GM12878 (cell line): ENCODE data around the gene LCT. TPM values are rescaled to one million over a fixed set of nuclear protein-coding genes. Genes with fewer than 3 reads are reported as not detected.

ENCODE experiments used
- ATAC-seq: fragments of 200-7000 bp; cut with Tn5 transposase; 3 replicates; pipeline ENCODE4 v1.9.1; 2020; ENCODE audit warnings: mild to moderate bottlenecking, moderate library complexity
- BruUV-seq: library from RNA; stranded (reverse); fragments of 400-500 nt; replicated peaks from 2 replicates; lab custom pipeline; 2021; lab: Mats Ljungman, UMichigan
- CTCF ChIA-PET: fragments of 300-600 bp; sonication (Branson Sonifier 250); formaldehyde crosslinking; extraction: SDS; loops from one replicate; lab custom pipeline; 2021; ENCODE audit warnings: inconsistent platforms; lab: Yijun Ruan, JAX
- POLR2A ChIA-PET: fragments of 350-600 bp; formaldehyde crosslinking; extraction: SDS; loops from one replicate; lab custom pipeline; 2021; ENCODE audit warnings: inconsistent platforms; lab: Charles Lee
- RAD21 ChIA-PET: fragments of 300-600 bp; sonication (Branson Sonifier 250); formaldehyde crosslinking; loops from one replicate; lab custom pipeline; 2023; ENCODE audit warnings: antibody characterized with exemption; ENCODE audit not compliant: unreplicated experiment; lab: Charles Lee
- SMC1A ChIA-PET: fragments of 300-600 bp; sonication (Branson Sonifier 250); formaldehyde crosslinking; loops from one replicate; lab custom pipeline; 2023; ENCODE audit not compliant: unreplicated experiment, uncharacterized antibody; lab: Charles Lee
- DNase-seq: peaks from one replicate; pipeline ENCODE4 v3.0.0-alpha.2; 2011; ENCODE audit warnings: low read depth, low spot score
- FAIRE-seq: peaks from 3 replicates; lab custom pipeline; 2011; peaks lifted over from hg19 to GRCh38; lab: Jason Lieb, UNC
- H2AFZ ChIP-seq: 2 replicates; pipeline ENCODE4 v1.6.0; 2011; ENCODE audit warnings: low read depth, low read length, control low read depth; ENCODE audit not compliant: control insufficient read depth
- H3K27ac ChIP-seq: 2 replicates; pipeline ENCODE4 v1.5.1; 2011; ENCODE audit warnings: control low read depth; ENCODE audit not compliant: control insufficient read depth, insufficient read depth
- H3K27me3 ChIP-seq, 2 experiments: replicated peaks in 1 of 2; 2 replicates each; pipeline versions ENCODE4 v1.6.0 to v1.6.1; 2011; ENCODE audit warnings: low read length in 1 of 2; ENCODE audit not compliant: control insufficient read depth in 2 of 2, insufficient read depth in 2 of 2
- H3K36me3 ChIP-seq, 2 experiments: 2 replicates each; pipeline ENCODE4 v1.5.1; 2011; ENCODE audit warnings: low read length in 1 of 2; ENCODE audit not compliant: control insufficient read depth in 2 of 2, insufficient read depth in 2 of 2
- H3K4me1 ChIP-seq: 2 replicates; pipeline ENCODE4 v1.6.1; 2011; ENCODE audit warnings: mild to moderate bottlenecking, low read length, moderate library complexity, mixed read lengths; ENCODE audit not compliant: control insufficient read depth, insufficient read depth
- H3K4me2 ChIP-seq: 2 replicates; pipeline ENCODE4 v1.6.0; 2011; ENCODE audit warnings: control low read depth; ENCODE audit not compliant: control insufficient read depth, insufficient read depth
- H3K4me3 ChIP-seq: fragments of 200-600 bp; sonication (generic); 2 replicates; pipeline ENCODE4 v1.5.1; 2016
- H3K79me2 ChIP-seq: 2 replicates; pipeline ENCODE4 v1.6.0; 2011; ENCODE audit warnings: low read length; ENCODE audit not compliant: control insufficient read depth, insufficient read depth
- H3K9ac ChIP-seq: 2 replicates; pipeline ENCODE4 v1.8.0; 2011; ENCODE audit warnings: low read length, control low read depth, mixed read lengths; ENCODE audit not compliant: control insufficient read depth, insufficient read depth
- H3K9me3 ChIP-seq: replicated peaks from 3 replicates; pipeline ENCODE4 v1.5.1; 2011; ENCODE audit warnings: mild to moderate bottlenecking, low read length; ENCODE audit not compliant: control insufficient read depth, insufficient read depth
- H4K20me1 ChIP-seq: 2 replicates; pipeline ENCODE4 v1.6.0; 2011; ENCODE audit not compliant: control insufficient read depth, insufficient read depth
- ASH2L ChIP-seq: fragments of 300-600, 200-600 bp; sonication (generic); IDR thresholded peaks from 2 replicates; pipeline ENCODE4 v1.6.1; 2017; ENCODE audit warnings: low read depth, mild to moderate bottlenecking, borderline replicate concordance
- BCL11A ChIP-seq: IDR thresholded peaks from 2 replicates; pipeline ENCODE4 v1.6.1; 2011; ENCODE audit warnings: low read depth, low read length
- CEBPB ChIP-seq, 2 experiments: fragments of 150-350 bp in 1 of 2; IDR thresholded peaks; 2 replicates each; pipeline ENCODE4 v1.6.1; 2012 to 2014; ENCODE audit warnings: low read depth in 2 of 2, low read length in 2 of 2, borderline replicate concordance in 1 of 2, inconsistent platforms in 1 of 2
- ETV6 ChIP-seq, 2 experiments: fragments of 450-650 bp in 1 of 2; IDR thresholded peaks in 1 of 2; conservative IDR thresholded peaks in 1 of 2; 2 replicates each; pipeline ENCODE4 v1.6.1; 2014; ENCODE audit warnings: antibody characterized with exemption in 1 of 2, borderline replicate concordance in 1 of 2, low read depth in 1 of 2, mild to moderate bottlenecking in 1 of 2, moderate library complexity in 1 of 2
- JUNB ChIP-seq: IDR thresholded peaks from 2 replicates; pipeline ENCODE4 v1.6.1; 2016; ENCODE audit warnings: antibody characterized with exemption, mild to moderate bottlenecking
- KDM1A ChIP-seq: fragments of 200-600 bp; sonication (generic); IDR thresholded peaks from 2 replicates; pipeline ENCODE4 v1.6.1; 2016; ENCODE audit warnings: borderline replicate concordance
- MAX ChIP-seq: IDR thresholded peaks from 2 replicates; pipeline ENCODE4 v1.6.1; 2012; ENCODE audit warnings: low read depth, low read length, improper control_type of control experiment
- PAX8 ChIP-seq: fragments of 450-650 bp; IDR thresholded peaks from 2 replicates; pipeline ENCODE4 v1.6.1; 2017; ENCODE audit warnings: mild to moderate bottlenecking, moderate library complexity
- POLR2AphosphoS2 ChIP-seq: IDR thresholded peaks from 2 replicates; pipeline ENCODE4 v1.6.1; 2011; ENCODE audit warnings: low read depth, mild to moderate bottlenecking, low read length, improper control_type of control experiment, moderate library complexity
- SIX5 ChIP-seq: IDR thresholded peaks from 2 replicates; pipeline ENCODE4 v1.6.1; 2011; ENCODE audit warnings: mild to moderate bottlenecking, low read depth, low read length, moderate library complexity; ENCODE audit not compliant: severe bottlenecking
- ZBTB33 ChIP-seq: fragments of 450-650 bp; IDR thresholded peaks from 2 replicates; pipeline ENCODE4 v1.6.1; 2017; ENCODE audit warnings: mild to moderate bottlenecking
- WGBS: methylation state at CpG from one replicate; pipeline ENCODE4 v1.1.6; 2016; ENCODE audit warnings: low lambda C conversion rate; ENCODE audit not compliant: insufficient replicate concordance, insufficient coverage; ENCODE audit errors: missing lambda C conversion rate; 5-methylcytosine and 5-hydroxymethylcytosine counted together
- in situ Hi-C: fragments of 300-500 bp; cut with MboI; formaldehyde crosslinking; loops from 9 replicates; pipeline ENCODE4 v1.14.3; 2018; ENCODE audit warnings: mixed read lengths
- intact Hi-C: fragments of 100-400 bp; cut with micrococcal nuclease; formaldehyde crosslinking; loops from one replicate; pipeline ENCODE4 v1.14.2; 2022; ENCODE audit not compliant: unreplicated experiment
- polyA plus RNA-seq, 11 experiments: library from polyadenylated mRNA; depleted of rRNA in 4 of 11; unstranded in 6 of 11; stranded (reverse) in 5 of 11; fragments of >200 nt; fragmentation: Nextera tagmentation in 4 of 11; fragmentation: Illumina TruSeq in 1 of 11; extraction: Ambion mirVana in 4 of 11; extraction: Trizol in 1 of 11; gene quantifications; 1 replicate in 1 of 11; 2 replicates in 10 of 11; pipeline versions ENCODE4 v1.2.1 to v1.2.3, GENCODE V29; 2011 to 2016; ENCODE audit warnings: inconsistent platforms in 2 of 11, missing spikeins in 2 of 11, low read depth in 1 of 11
- total RNA-seq, 4 experiments: library from RNA; depleted of rRNA in 3 of 4; stranded (reverse); fragments of >200 nt in 3 of 4; fragmentation: Illumina TruSeq in 1 of 4; extraction: Trizol in 1 of 4; gene quantifications; 2 replicates each; pipeline versions ENCODE4 v1.2.1 to v1.2.3, GENCODE V29; 2013 to 2021
- TF ChIP-seq, protein P1 (sequence below): fragments of 450-650 bp; formaldehyde crosslinking; IDR thresholded peaks from 2 replicates; pipeline ENCODE4 v1.4.0; 2020; ENCODE audit warnings: mild to moderate bottlenecking, moderate library complexity
- TF ChIP-seq, protein P2 (sequence below): IDR thresholded peaks from 2 replicates; pipeline ENCODE4 v1.6.1; 2011; ENCODE audit warnings: borderline replicate concordance, low read depth, mild to moderate bottlenecking, moderate library complexity, low read length; ENCODE audit not compliant: insufficient read depth, poor library complexity, severe bottlenecking

Gene LCT
- total and polyA plus RNA-seq, 10 of the 15 experiments (the other 5 are each of a cell fraction or from before 2014, with no cell fraction given) = 0.02 to 0.09 (median 0.07) TPM; not detected in 3

- H4K20me1 ChIP-seq = no peaks in the 10 kb centered on the region
- FAIRE-seq = no peak
- no peak overlapping the region for H3K9ac ChIP-seq
Observed at GRCh38 chr2:135755573-135755972, 81.4 kb downstream of the LCT start.

More at GRCh38 chr2:135755573-135755972, 81.4 kb downstream of the LCT start:
- Histone ChIP-seq H3K4me1 (no peaks in the 10 kb centered on the region), H3K27ac (no peak overlapping the region), H3K9me3 (peaks cover 16% of the 10 kb centered on the region), H3K4me2 (no peak overlapping the region), H3K4me3 (no peak overlapping the region), H3K79me2 (no peaks in the 10 kb centered on the region), H3K27me3 (no peaks in the 10 kb centered on the region), H3K36me3 (peaks cover 2 to 40% of the 10 kb centered on the region in 2 experiments), H2AFZ (no peak overlapping the region)
- POLR2A ChIA-PET = no interaction called here
- RAD21 ChIA-PET = interaction anchor here (0.6 to 1.2 kb wide), 3 partner anchors 12 to 42 kb away, joined by 3 read pairs; no protein-coding TSS in a partner anchor
- intact Hi-C loops (no loop called here), in situ Hi-C loops (no loop called here)
- DNase-seq (no peak), ATAC-seq (no peak)
- 100% methylated on average over 2 of the region's 2 CpGs for WGBS
- SMC1A ChIA-PET = interaction anchor here (0.5 to 1.6 kb wide), 11 partner anchors 9 to 678 kb away, joined by 3 to 7 read pairs (median 3); partner anchors contain the start of gene LCT
- TF ChIP-seq, protein P1, sequence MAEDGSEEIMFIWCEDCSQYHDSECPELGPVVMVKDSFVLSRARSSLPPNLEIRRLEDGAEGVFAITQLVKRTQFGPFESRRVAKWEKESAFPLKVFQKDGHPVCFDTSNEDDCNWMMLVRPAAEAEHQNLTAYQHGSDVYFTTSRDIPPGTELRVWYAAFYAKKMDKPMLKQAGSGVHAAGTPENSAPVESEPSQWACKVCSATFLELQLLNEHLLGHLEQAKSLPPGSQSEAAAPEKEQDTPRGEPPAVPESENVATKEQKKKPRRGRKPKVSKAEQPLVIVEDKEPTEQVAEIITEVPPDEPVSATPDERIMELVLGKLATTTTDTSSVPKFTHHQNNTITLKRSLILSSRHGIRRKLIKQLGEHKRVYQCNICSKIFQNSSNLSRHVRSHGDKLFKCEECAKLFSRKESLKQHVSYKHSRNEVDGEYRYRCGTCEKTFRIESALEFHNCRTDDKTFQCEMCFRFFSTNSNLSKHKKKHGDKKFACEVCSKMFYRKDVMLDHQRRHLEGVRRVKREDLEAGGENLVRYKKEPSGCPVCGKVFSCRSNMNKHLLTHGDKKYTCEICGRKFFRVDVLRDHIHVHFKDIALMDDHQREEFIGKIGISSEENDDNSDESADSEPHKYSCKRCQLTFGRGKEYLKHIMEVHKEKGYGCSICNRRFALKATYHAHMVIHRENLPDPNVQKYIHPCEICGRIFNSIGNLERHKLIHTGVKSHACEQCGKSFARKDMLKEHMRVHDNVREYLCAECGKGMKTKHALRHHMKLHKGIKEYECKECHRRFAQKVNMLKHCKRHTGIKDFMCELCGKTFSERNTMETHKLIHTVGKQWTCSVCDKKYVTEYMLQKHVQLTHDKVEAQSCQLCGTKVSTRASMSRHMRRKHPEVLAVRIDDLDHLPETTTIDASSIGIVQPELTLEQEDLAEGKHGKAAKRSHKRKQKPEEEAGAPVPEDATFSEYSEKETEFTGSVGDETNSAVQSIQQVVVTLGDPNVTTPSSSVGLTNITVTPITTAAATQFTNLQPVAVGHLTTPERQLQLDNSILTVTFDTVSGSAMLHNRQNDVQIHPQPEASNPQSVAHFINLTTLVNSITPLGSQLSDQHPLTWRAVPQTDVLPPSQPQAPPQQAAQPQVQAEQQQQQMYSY (CRISPR knock-in tag) = no peak
- TF ChIP-seq ZBTB33 (no peak), ETV6 (conservative IDR thresholded peaks at IDR 0.05 in 1 of 2, IDR thresholded peaks at IDR 0.05 in 1 of 2; ENCODE audit: borderline replicate concordance in 1 of 2, low read depth in 1 of 2) (no peak), MAX (no peak), PAX8 (no peak), ASH2L (no peak), SIX5 (no peak), BCL11A (no peak), POLR2AphosphoS2 (no peak), JUNB (no peak), CEBPB (IDR thresholded peaks at IDR 0.05; ENCODE audit: borderline replicate concordance in 1 of 2, low read depth in 2 of 2, low read length in 2 of 2) (no peak), KDM1A (no peak)
- TF ChIP-seq, protein P2, sequence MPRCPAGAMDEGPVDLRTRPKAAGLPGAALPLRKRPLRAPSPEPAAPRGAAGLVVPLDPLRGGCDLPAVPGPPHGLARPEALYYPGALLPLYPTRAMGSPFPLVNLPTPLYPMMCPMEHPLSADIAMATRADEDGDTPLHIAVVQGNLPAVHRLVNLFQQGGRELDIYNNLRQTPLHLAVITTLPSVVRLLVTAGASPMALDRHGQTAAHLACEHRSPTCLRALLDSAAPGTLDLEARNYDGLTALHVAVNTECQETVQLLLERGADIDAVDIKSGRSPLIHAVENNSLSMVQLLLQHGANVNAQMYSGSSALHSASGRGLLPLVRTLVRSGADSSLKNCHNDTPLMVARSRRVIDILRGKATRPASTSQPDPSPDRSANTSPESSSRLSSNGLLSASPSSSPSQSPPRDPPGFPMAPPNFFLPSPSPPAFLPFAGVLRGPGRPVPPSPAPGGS = no peak
- CTCF ChIA-PET = interaction anchor here (0.9 to 1.6 kb wide), 5 partner anchors 42 to 752 kb away, joined by 3 to 10 read pairs (median 3); no protein-coding TSS in a partner anchor
- no TSS peak for BruUV-seq
